HG02852 (cell line): ENCODE data around the gene FPGS.
A peak's percentile ranks its signal among the peaks of the same experiment; 100 is the strongest.
"Not testable (repeated sequence)": the region's sequence is repeated elsewhere in the genome, so short reads cannot be mapped to it uniquely, and the experiment has no call there.

Source experiments
- ATAC-seq: cut with Tn5 transposase; IDR thresholded peaks from one replicate; pipeline ENCODE4 v1.9.1; 2021; ENCODE audit warnings: mild to moderate bottlenecking, moderate library complexity; ENCODE audit not compliant: unreplicated experiment

Gene FPGS

GRCh38 chr9:127770583-127770904 is 32.1 kb upstream of the FPGS start:
- ATAC-seq = no peak

- peak; percentile 84 for ATAC-seq
Measured at GRCh38 chr9:127770905-127771569, 31.6 kb upstream of the FPGS start.

GRCh38 chr9:127771570-127772189 is 31.0 kb upstream of the FPGS start:
- no peak for ATAC-seq

DNA sequence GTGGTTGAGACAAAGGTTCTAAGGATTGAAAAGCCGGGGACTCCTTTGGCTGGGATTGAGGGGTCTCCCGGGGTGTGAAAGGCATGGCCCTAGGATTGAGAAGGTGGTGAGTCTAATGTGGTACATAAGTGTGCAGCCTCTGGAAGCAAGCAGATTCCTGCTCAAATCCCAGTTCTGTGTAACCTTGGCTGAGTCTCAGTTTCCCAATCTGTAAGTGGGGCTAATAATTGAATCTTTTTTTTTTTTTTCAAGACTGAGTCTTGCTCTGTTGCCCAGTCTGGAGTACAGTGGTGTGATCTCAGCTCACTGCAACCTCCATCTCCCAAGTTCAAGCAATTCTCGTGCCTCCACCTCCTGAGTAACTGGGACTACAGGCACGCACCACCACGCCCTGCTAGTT is 30.1 kb upstream of the FPGS start:
- no peak for ATAC-seq

- no peak for ATAC-seq
Measured at GRCh38 chr9:127773272-127773671, 29.4 kb upstream of the FPGS start.

- ATAC-seq = no peak
Measured at GRCh38 chr9:127773981-127774380, 28.7 kb upstream of the FPGS start.

DNA sequence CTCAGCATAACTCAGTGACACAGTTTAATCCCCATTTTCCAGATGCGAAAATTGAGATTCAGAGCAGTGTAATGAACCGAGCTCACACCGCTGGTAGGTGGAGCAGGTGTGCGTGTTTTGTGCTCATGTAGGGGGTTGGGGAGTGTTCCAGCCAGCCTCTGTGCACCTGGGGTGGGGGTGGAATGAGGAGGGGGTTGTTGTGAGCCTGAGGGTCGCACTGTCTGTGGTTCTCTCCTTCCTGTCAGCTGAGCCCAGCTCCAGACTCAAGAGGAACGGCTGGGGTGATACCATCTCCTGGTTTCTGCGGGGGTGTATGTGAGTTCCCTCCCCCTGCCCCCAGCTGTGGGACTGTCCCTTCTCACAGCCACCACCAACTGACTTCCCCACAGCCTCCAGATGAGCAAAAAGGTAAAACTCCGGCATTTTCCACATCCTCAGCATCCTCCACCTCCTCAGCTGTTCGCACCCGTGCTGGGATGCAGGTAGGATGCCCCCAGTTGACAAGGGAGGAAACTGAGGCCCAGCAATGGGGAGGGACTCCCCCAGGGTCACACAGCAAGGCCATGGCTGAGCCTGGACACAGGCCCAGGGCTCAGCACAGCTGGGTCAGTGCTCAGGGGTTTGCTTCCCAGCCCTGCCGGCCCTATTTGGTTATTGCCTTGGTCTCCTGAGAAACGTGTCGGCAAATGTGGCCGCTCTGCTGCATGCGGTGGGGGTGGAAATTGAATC is 26.3 kb upstream of the FPGS start:
- peak; percentile 34 for ATAC-seq

DNA sequence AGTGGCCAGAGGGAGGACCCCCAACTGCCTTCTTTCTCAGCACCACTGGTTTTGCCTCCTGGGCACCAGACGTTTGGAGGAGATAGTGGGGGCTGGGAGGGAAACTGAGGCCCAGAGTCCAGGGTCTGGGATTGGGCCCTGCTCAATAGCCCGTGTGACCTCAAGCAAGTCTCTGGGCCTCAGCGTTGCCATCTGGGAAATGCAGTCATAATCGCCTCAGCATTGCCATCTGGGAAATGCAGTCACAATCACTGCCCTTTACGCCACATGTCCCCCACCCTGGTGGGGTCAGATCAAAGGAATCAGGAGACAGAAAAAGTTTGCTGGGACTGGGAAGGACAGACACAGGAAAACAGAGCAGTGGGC is 25.8 kb upstream of the FPGS start:
- ATAC-seq = no peak

DNA sequence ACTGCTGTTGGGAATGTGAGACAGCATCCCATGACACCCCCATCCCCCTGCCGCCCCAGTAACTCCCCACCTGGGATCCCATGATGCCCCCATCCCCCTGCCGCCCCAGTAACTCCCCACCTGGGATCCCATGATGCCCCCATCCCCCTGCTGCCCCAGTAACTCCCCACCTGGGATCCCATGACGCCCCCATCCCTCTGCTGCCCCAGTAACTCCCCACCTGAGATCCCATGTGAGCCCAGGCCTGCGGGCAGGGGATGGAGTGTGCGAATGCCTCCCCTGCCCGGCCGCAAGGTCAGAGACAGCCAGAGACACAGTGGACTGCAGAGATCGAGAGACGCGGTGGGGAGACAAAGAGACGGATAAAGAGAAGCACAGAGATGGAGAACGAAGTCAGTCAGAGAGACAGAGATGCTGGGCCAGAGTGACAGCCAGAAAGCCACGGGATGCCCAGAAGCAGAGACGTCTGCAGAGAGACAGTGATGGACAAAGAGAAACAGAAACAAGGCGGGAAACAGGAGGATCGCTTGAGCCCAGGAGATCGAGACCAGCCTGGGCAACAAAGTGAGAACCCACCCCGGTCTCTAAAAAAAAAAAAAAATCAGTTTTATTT is 25.2 kb upstream of the FPGS start:
- ATAC-seq = no peak

DNA sequence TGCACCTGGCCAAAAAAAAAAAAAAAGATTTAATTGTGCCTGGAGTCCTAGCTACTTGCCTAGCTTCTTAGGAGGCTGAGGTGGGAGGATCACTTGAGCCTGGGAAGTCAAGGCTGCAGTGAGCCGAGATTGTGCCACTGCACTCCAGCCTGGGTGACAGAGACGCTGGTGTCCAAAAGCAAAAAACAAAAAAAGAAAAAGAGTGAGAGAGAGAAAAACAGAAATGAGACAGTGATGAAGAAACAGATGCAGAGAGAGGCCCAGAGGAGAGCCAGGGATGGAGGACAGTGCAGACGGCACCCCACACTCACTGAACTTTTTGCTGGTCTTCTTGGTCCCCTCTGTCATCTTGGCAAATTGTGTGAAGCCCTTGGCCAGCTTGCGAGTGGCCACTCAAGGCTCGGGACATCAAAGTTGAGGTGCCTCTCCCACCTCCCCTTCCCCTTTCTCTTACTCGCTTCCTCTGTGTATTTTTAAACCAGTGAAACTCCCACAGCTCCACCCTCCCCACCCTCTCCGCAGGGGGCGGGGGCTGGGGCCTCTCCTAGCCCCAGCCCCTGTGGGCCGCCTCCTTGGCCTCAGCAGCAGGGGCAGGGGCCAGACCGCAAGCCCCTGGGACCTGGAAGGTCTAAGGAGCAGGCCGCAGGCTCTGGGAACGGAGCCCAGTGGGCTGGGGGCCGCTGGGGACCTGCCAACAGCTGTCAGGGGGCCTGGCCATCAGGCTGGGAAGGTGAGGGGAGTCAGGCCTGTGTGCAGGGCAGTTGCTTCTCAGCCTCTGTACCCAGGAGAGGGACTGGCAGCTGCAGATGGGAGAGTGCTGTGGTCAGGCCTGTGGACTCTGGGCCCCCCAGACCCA is 24.2 kb upstream of the FPGS start, which contains the start of gene SH2D3C:
TSS of gene SH2D3C (minus strand) at position 387 of the 856 bp plus-strand sequence. CDS start at position 348, 39 bp downstream.
- ATAC-seq = peak; percentile 35

DNA sequence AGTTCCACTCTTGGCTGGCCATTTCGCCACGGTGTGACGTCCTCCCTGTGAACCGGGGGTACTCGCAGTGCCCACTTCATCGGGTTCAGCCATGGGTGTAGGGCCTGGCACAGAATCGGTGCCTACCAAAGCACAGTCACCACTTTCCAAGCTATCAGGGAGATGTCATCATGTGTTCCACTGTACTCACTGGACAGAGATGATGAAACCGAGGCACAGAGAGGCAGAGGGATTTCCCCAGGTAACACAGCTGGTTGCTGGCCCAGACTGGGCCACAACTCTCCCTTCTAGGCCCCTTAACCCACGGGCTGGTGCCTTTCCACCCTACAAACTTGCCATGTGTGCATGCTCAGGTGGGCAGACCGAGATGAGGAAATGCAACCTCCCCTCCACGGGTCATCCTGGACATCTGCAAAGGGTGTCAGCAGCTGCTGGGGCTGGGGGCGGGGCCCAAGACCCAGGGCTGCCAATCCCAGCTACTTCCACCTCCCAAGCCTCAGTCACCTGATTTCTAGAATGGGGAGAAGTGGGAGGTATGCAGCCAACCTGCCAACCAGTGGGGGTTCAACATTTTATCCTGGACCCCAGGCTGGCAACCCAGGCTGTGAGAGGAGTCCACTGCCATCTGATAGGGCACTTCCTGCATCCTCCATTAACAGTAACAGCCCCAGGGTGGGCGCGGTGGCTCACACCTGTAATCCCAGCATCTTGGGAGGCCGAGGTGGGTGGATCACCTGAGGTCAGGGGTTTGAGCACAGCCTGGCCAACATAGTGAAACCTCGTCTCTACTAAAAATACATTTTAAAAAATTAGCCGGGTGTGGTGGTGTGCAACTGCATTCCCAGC is 23.3 kb upstream of the FPGS start:
- ATAC-seq = peak; percentile 51

- ATAC-seq = no peak
Measured at GRCh38 chr9:127780126-127780885, 22.4 kb upstream of the FPGS start.

- not testable (repeated sequence) for ATAC-seq
Measured at GRCh38 chr9:127780909-127781308, 21.8 kb upstream of the FPGS start.

- ATAC-seq = no peak
Measured at GRCh38 chr9:127781806-127782205, 20.9 kb upstream of the FPGS start.

DNA sequence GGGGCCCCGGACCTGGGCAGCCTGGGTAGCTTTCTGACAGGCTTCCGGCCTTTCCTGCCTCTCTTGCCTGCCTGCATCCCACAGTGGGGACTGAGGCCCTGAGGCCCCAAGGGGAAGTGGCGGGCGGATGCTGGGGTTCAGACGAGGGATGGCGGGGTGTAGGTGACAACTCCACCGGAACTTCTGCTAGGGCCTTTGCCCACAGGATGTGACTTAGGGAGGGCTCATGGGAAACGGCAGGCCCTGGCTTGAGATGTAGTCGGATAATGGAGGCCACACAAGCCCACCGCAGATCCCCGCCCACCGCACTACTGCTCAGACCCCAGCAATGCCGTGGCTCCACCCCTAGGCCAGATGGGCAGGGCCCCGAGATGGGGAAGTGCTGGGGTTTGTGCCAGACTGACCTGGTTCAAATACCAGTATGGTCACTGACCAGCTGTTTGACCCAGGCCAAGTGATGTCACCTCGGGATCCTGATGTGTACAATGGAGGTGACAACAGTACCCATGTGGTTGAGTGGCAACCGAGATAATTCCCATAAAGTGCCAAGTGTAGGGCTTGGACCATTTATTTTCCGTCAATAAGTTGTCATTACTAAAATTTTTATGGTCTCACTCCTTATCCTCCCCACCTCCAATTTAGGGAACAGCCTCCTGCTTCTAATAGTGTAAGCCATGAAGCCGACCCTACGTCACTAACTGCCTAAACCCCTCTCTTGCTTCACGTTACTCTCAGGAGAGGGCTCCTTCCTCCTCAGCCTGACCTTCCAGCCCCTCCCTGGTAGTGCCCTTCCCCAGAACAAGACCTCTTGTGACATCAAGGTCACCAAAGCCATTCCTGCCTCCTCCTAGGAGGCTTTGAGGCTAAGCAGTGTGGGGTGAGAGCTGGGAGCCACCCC is 19.3 kb upstream of the FPGS start:
- no peak for ATAC-seq

GRCh38 chr9:127785023-127785932 is 17.4 kb upstream of the FPGS start:
- ATAC-seq = peak; percentile 48
